ENCODE results near the gene CTAG1B.
"Not testable (repeated sequence)": the region's sequence is repeated elsewhere in the genome, so short reads cannot be mapped to it uniquely, and the experiment has no call there.

CTAG1B gene

DNA sequence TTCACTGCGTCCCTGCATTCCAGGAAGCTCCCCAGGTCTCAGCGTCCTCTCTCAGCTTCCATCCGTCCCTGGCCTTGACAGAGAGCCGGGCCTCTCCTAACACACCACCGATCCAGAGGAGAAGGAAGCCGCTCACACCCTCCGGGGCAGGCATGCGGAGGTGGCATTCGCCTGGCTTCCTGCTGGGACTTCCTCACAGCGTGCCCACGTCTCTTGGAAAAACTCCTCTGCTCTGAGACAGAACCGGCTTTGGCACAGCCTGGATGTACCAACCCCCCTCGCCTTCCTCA is 31.1 kb upstream of the CTAG1B start:
- Histone ChIP-seq H4K20me1 (ENCODE audit: insufficient read depth, low read length) (no peaks in the 10 kb centered on the region), H3K27ac (ENCODE audit: low read depth, low read length, poor library complexity, severe bottlenecking) (no peak overlapping the region), H3K27me3 (ENCODE audit: insufficient read depth, low read length) (no peaks in the 10 kb centered on the region), H3K9ac (ENCODE audit: low read length) (no peak overlapping the region), H3K9me3 (ENCODE audit: low read length) (no peaks in the 10 kb centered on the region), H3K4me2 (ENCODE audit: low read length) (no peak overlapping the region), H3F3A (ENCODE audit: insufficient read depth, low read length) (no peaks in the 10 kb centered on the region), H3K9me2 (ENCODE audit: low read depth, low read length) (no peaks in the 10 kb centered on the region), H3K79me2 (ENCODE audit: insufficient read depth, low read length) (no peaks in the 10 kb centered on the region), H3K36me3 (ENCODE audit: insufficient read depth, low read length) (no peaks in the 10 kb centered on the region), H3K4me3 (ENCODE audit: low read depth, low read length, poor library complexity, severe bottlenecking) (no peak overlapping the region), H3K4me1 (ENCODE audit: insufficient read depth, low read length, severe bottlenecking) (no peaks in the 10 kb centered on the region), H2AFZ (ENCODE audit: low read length) (no peak overlapping the region)
- no peak for TF ChIP-seq EZH2 (IDR thresholded peaks at IDR 0.05; ENCODE audit: borderline replicate concordance, low read length)
- TF ChIP-seq, protein P1, sequence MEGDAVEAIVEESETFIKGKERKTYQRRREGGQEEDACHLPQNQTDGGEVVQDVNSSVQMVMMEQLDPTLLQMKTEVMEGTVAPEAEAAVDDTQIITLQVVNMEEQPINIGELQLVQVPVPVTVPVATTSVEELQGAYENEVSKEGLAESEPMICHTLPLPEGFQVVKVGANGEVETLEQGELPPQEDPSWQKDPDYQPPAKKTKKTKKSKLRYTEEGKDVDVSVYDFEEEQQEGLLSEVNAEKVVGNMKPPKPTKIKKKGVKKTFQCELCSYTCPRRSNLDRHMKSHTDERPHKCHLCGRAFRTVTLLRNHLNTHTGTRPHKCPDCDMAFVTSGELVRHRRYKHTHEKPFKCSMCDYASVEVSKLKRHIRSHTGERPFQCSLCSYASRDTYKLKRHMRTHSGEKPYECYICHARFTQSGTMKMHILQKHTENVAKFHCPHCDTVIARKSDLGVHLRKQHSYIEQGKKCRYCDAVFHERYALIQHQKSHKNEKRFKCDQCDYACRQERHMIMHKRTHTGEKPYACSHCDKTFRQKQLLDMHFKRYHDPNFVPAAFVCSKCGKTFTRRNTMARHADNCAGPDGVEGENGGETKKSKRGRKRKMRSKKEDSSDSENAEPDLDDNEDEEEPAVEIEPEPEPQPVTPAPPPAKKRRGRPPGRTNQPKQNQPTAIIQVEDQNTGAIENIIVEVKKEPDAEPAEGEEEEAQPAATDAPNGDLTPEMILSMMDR (IDR thresholded peaks at IDR 0.05; ENCODE audit: low read length): no peak

DNA sequence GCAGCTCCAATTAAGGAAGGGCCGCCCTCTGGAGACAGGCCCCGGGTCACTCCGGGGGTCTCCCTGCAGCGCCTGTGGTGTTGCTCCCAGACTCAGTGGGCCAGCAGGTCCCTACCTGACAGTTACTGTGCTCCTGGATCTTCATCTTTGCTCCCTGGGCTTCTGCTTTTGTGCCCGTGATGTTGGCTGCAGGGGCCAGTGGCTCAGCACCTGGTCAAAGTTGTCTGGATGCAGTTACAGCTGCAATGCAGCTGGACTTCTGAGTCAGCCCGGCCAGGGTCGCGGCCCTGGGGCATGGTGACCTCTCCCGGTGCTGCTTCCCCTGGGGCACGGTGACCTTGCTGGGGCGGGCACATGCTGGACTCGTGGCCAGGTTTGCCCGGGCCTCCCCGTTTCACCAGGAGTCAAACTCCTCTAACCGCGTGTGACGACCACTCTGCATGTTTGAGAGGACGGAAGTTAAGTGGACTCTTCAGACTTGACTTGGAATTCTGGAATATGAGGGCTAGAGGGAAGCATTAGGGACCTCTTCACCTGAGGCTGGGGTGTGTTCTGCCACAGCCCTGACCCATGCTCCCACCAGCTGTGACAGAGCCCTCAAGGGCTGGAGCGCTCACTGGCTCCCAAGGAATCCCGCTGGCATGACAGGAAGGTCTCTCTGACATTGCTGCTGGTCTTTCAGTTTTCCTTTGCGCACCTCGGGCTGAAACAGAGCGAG is 30.6 kb upstream of the CTAG1B start:
- no peak for TF ChIP-seq EZH2 (IDR thresholded peaks at IDR 0.05; ENCODE audit: borderline replicate concordance, low read length)
- TF ChIP-seq, protein P1 (IDR thresholded peaks at IDR 0.05; ENCODE audit: low read length): no peak
- Histone ChIP-seq H3K4me2 (ENCODE audit: low read length) (no peak overlapping the region), H3K9me3 (ENCODE audit: low read length) (no peaks in the 10 kb centered on the region), H3K9me2 (ENCODE audit: low read depth, low read length) (no peaks in the 10 kb centered on the region), H3K27ac (ENCODE audit: low read depth, low read length, poor library complexity, severe bottlenecking) (no peak overlapping the region), H3K4me1 (ENCODE audit: insufficient read depth, low read length, severe bottlenecking) (no peaks in the 10 kb centered on the region), H3K4me3 (ENCODE audit: low read depth, low read length, poor library complexity, severe bottlenecking) (no peak overlapping the region), H4K20me1 (ENCODE audit: insufficient read depth, low read length) (no peaks in the 10 kb centered on the region), H3K9ac (ENCODE audit: low read length) (no peak overlapping the region), H3K27me3 (ENCODE audit: insufficient read depth, low read length) (no peaks in the 10 kb centered on the region), H3K79me2 (ENCODE audit: insufficient read depth, low read length) (no peaks in the 10 kb centered on the region), H3K36me3 (ENCODE audit: insufficient read depth, low read length) (no peaks in the 10 kb centered on the region), H3F3A (ENCODE audit: insufficient read depth, low read length) (no peaks in the 10 kb centered on the region), H2AFZ (ENCODE audit: low read length) (no peak overlapping the region)

DNA sequence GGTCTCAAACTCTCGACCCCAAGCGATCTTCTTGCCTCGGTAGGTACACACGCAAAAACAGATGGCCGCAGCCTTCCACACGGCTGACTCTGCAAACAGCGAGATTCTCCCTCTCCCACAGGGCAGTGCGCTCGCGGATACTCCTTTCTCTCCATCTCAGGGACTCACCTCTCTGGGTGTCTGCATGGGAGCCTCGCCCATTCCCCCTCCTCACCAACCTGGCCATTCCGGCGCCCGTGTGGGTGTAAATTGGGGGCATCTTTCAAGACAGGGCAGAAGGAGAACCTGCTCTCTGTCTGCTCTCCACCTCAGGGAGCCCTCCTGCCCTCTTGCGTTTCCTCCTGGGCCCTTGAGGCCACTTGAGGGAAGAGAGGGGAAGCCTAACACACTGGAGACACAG is 29.8 kb upstream of the CTAG1B start:
- no peak overlapping the region for H2AFZ ChIP-seq (ENCODE audit: low read length)
- H3K36me3 ChIP-seq (ENCODE audit: insufficient read depth, low read length): no peaks in the 10 kb centered on the region
- no peaks in the 10 kb centered on the region for H3K79me2 ChIP-seq (ENCODE audit: insufficient read depth, low read length)
- H3K9me2 ChIP-seq (ENCODE audit: low read depth, low read length): no peaks in the 10 kb centered on the region
- H3K4me3 ChIP-seq (ENCODE audit: low read depth, low read length, poor library complexity, severe bottlenecking): no peak overlapping the region
- H3K27ac ChIP-seq (ENCODE audit: low read depth, low read length, poor library complexity, severe bottlenecking): no peak overlapping the region
- H3K9ac ChIP-seq (ENCODE audit: low read length): no peak overlapping the region
- TF ChIP-seq, protein P1 (IDR thresholded peaks at IDR 0.05; ENCODE audit: low read length): no peak
- TF ChIP-seq EZH2 (IDR thresholded peaks at IDR 0.05; ENCODE audit: borderline replicate concordance, low read length): no peak
- H3K9me3 ChIP-seq (ENCODE audit: low read length): no peaks in the 10 kb centered on the region
- no peaks in the 10 kb centered on the region for H3F3A ChIP-seq (ENCODE audit: insufficient read depth, low read length)
- H3K4me1 ChIP-seq (ENCODE audit: insufficient read depth, low read length, severe bottlenecking): no peaks in the 10 kb centered on the region
- no peaks in the 10 kb centered on the region for H3K27me3 ChIP-seq (ENCODE audit: insufficient read depth, low read length)
- no peaks in the 10 kb centered on the region for H4K20me1 ChIP-seq (ENCODE audit: insufficient read depth, low read length)
- H3K4me2 ChIP-seq (ENCODE audit: low read length): no peak overlapping the region

DNA sequence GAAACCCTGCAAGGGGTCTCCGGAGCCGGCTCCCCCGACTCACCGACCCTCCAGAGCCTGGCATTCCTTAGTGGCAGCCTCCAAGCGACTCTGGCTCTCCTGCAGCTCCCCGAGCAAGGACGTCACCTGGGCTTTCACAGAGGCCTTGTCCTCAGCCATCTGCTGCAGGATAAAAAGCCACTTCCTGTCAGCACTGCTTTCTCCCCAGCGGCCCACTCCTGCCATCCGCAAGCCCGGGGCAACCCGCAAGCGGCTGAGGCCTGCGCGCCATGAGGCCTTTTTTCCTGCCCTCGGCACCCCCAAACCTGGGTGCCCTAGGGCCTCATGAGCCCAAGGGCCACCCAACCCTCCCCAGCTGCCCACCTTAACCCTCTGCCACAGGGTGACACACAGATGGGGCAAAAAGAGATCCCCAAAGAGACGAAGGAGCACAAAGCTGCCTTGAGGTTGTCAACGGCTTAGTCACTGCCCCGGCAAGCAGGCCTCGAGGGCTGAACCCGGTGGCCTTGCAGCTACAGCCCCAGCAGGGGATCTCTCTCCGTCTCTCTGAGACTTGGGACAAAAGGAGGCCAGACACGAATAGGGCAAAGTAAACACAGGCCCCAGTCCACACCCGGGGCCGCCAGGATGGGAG is 26.8 kb upstream of the CTAG1B start:
- not testable (repeated sequence) for H3K27me3 ChIP-seq (ENCODE audit: insufficient read depth, low read length); H3F3A ChIP-seq (ENCODE audit: insufficient read depth, low read length); H3K36me3 ChIP-seq (ENCODE audit: insufficient read depth, low read length); H2AFZ ChIP-seq (ENCODE audit: low read length); H3K79me2 ChIP-seq (ENCODE audit: insufficient read depth, low read length); H3K4me1 ChIP-seq (ENCODE audit: insufficient read depth, low read length, severe bottlenecking); H3K9ac ChIP-seq (ENCODE audit: low read length); H4K20me1 ChIP-seq (ENCODE audit: insufficient read depth, low read length); H3K27ac ChIP-seq (ENCODE audit: low read depth, low read length, poor library complexity, severe bottlenecking); H3K9me3 ChIP-seq (ENCODE audit: low read length); H3K4me2 ChIP-seq (ENCODE audit: low read length); H3K4me3 ChIP-seq (ENCODE audit: low read depth, low read length, poor library complexity, severe bottlenecking); H3K9me2 ChIP-seq (ENCODE audit: low read depth, low read length)

DNA sequence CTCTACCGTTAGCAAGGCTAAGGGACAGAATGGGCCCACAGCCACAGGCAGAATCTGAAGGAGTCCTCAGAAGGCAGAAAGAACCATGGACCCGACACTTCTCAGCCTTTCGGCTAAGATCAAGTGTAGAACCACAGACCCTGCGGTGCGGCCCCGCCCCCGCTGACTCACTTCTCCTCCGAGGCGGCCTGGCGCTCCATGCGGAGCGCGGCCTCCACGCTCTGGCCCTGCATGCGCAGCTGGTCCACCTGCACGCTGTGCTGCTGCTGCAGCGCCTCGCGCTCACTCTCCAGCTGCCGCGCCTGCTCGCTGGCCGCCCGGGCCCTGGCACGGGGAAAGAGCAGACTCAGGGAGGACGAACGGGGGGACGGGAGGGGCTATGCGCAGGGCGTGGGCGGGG is 24.6 kb upstream of the CTAG1B start:
- H2AFZ ChIP-seq (ENCODE audit: low read length); H3K36me3 ChIP-seq (ENCODE audit: insufficient read depth, low read length); H3F3A ChIP-seq (ENCODE audit: insufficient read depth, low read length); H3K27me3 ChIP-seq (ENCODE audit: insufficient read depth, low read length); H3K9ac ChIP-seq (ENCODE audit: low read length); H3K79me2 ChIP-seq (ENCODE audit: insufficient read depth, low read length); H3K4me1 ChIP-seq (ENCODE audit: insufficient read depth, low read length, severe bottlenecking); H3K27ac ChIP-seq (ENCODE audit: low read depth, low read length, poor library complexity, severe bottlenecking); H3K4me3 ChIP-seq (ENCODE audit: low read depth, low read length, poor library complexity, severe bottlenecking); H3K9me3 ChIP-seq (ENCODE audit: low read length); H4K20me1 ChIP-seq (ENCODE audit: insufficient read depth, low read length); H3K9me2 ChIP-seq (ENCODE audit: low read depth, low read length); H3K4me2 ChIP-seq (ENCODE audit: low read length): not testable (repeated sequence)

Measured in OCI-LY1 (cell line).